GM18870 (cell line): ENCODE data around the gene MCM3AP.
"Not testable (repeated sequence)": the region's sequence is repeated elsewhere in the genome, so short reads cannot be mapped to it uniquely, and the experiment has no call there.

ENCODE experiments used
- ATAC-seq: cut with Tn5 transposase; IDR thresholded peaks from one replicate; pipeline ENCODE4 v1.9.1; 2021; ENCODE audit warnings: moderate library complexity; ENCODE audit not compliant: unreplicated experiment

Gene MCM3AP

GRCh38 chr21:46312949-46313348 lies 27.5 kb upstream of the MCM3AP start:
- no peak for ATAC-seq

GRCh38 chr21:46311568-46311967 lies 26.2 kb upstream of the MCM3AP start:
- ATAC-seq: no peak

GRCh38 chr21:46310260-46310659 lies 24.8 kb upstream of the MCM3AP start:
- ATAC-seq: not testable (repeated sequence)

- ATAC-seq: no peak
These were observed 23.0 kb upstream of the MCM3AP start for GRCh38 chr21:46308431-46308830.

GRCh38 chr21:46307625-46308024 lies 22.2 kb upstream of the MCM3AP start:
- ATAC-seq: no peak

GRCh38 chr21:46304955-46305354 lies 19.5 kb upstream of the MCM3AP start:
- ATAC-seq: no peak

GRCh38 chr21:46304437-46304836 lies 19.0 kb upstream of the MCM3AP start:
- ATAC-seq: no peak

- ATAC-seq: no peak
These were observed 16.3 kb upstream of the MCM3AP start for GRCh38 chr21:46301759-46302158.

GRCh38 chr21:46299167-46299566 lies 13.8 kb upstream of the MCM3AP start:
- ATAC-seq: no peak

- no peak for ATAC-seq
These were observed 12.2 kb upstream of the MCM3AP start for GRCh38 chr21:46297338-46298271.

- no peak for ATAC-seq
These were observed 10.8 kb upstream of the MCM3AP start for GRCh38 chr21:46295996-46296752.

- no peak for ATAC-seq
These were observed 9.9 kb upstream of the MCM3AP start for GRCh38 chr21:46295177-46295770.

- no peak for ATAC-seq
These were observed 9.3 kb upstream of the MCM3AP start for GRCh38 chr21:46294647-46295176.

GRCh38 chr21:46291561-46291960 lies 6.2 kb upstream of the MCM3AP start:
- ATAC-seq: no peak

GRCh38 chr21:46289655-46290179 lies 4.3 kb upstream of the MCM3AP start:
- no peak for ATAC-seq

- no peak for ATAC-seq
These were observed 2.1 kb upstream of the MCM3AP start for GRCh38 chr21:46287541-46287940.

GRCh38 chr21:46286648-46287002 lies 1.2 kb upstream of the MCM3AP start:
- ATAC-seq: peak; percentile 14

GRCh38 chr21:46285761-46286647 lies 593 bp upstream of the MCM3AP start, which contains the start of gene YBEY:
TSS of gene YBEY (plus strand) at chr21:46286342. CDS start at chr21:46286914, 572 bp downstream.
- peak; percentile 65 for ATAC-seq

- no peak for ATAC-seq
These were observed 678 bp downstream of the MCM3AP start for GRCh38 chr21:46284733-46285132.

- no peak for ATAC-seq
These were observed 1.2 kb downstream of the MCM3AP start for GRCh38 chr21:46284077-46284644.
